ENCODE data around the gene THOC6.

Gene THOC6

GRCh38 chr16:3026609-3027488, 3.0 kb downstream of the THOC6 start:
- ATAC-seq, result no peak
- no peak for TF ChIP-seq ZFP3 (CRISPR knock-in tag; IDR thresholded peaks at IDR 0.05)
- TF ChIP-seq POU6F1 (CRISPR knock-in tag; IDR thresholded peaks at IDR 0.05; ENCODE audit: borderline replicate concordance, low read depth), result no peak

DNA sequence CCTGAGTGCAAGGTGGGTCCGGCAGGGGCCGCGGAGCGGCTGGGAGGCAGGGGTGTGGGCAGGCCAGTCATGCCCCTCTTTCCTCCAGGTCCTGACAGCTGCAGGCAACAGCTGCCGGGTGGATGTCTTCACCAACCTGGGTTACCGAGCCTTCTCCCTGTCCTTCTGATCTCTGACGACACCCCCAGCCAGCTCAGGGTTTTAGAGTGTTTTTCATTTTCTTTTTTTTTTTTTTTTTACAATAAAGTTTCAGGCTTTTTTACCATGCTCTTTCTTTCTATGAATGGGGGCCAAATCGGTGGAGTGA, 3.6 kb downstream of the THOC6 start:
- no peak for ATAC-seq
- TF ChIP-seq ZNF70 (CRISPR knock-in tag; IDR thresholded peaks at IDR 0.05), result no peak
- TF ChIP-seq, protein P1, sequence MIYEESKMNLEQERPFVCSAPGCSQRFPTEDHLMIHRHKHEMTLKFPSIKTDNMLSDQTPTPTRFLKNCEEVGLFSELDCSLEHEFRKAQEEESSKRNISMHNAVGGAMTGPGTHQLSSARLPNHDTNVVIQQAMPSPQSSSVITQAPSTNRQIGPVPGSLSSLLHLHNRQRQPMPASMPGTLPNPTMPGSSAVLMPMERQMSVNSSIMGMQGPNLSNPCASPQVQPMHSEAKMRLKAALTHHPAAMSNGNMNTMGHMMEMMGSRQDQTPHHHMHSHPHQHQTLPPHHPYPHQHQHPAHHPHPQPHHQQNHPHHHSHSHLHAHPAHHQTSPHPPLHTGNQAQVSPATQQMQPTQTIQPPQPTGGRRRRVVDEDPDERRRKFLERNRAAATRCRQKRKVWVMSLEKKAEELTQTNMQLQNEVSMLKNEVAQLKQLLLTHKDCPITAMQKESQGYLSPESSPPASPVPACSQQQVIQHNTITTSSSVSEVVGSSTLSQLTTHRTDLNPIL (CRISPR knock-in tag; IDR thresholded peaks at IDR 0.05; ENCODE audit: low read depth), result no peak
- no peak for TF ChIP-seq ISL1 (CRISPR knock-in tag; IDR thresholded peaks at IDR 0.05)
- no peak for TF ChIP-seq ARNTL (CRISPR knock-in tag; IDR thresholded peaks at IDR 0.05; ENCODE audit: borderline replicate concordance, low read depth)
- TF ChIP-seq OSR1 (CRISPR knock-in tag; IDR thresholded peaks at IDR 0.05), result no peak
- no peak for TF ChIP-seq ZFP3 (CRISPR knock-in tag; IDR thresholded peaks at IDR 0.05)
- no peak for TF ChIP-seq ZNF8 (CRISPR knock-in tag; IDR thresholded peaks at IDR 0.05)
- TF ChIP-seq ESRRG (CRISPR knock-in tag; IDR thresholded peaks at IDR 0.05), result no peak
- no peak for TF ChIP-seq TOX (CRISPR knock-in tag; IDR thresholded peaks at IDR 0.05; ENCODE audit: borderline replicate concordance)
- TF ChIP-seq POU6F1 (CRISPR knock-in tag; IDR thresholded peaks at IDR 0.05; ENCODE audit: borderline replicate concordance, low read depth), result no peak
- TF ChIP-seq, protein P2, sequence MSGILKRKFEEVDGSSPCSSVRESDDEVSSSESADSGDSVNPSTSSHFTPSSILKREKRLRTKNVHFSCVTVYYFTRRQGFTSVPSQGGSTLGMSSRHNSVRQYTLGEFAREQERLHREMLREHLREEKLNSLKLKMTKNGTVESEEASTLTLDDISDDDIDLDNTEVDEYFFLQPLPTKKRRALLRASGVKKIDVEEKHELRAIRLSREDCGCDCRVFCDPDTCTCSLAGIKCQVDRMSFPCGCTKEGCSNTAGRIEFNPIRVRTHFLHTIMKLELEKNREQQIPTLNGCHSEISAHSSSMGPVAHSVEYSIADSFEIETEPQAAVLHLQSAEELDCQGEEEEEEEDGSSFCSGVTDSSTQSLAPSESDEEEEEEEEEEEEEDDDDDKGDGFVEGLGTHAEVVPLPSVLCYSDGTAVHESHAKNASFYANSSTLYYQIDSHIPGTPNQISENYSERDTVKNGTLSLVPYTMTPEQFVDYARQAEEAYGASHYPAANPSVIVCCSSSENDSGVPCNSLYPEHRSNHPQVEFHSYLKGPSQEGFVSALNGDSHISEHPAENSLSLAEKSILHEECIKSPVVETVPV (CRISPR knock-in tag; IDR thresholded peaks at IDR 0.05), result no peak
- no peak for TF ChIP-seq PATZ1 (CRISPR knock-in tag; IDR thresholded peaks at IDR 0.05; ENCODE audit: borderline replicate concordance)
- TF ChIP-seq CSDC2 (CRISPR knock-in tag; IDR thresholded peaks at IDR 0.05), result no peak
- TF ChIP-seq PPARA (CRISPR knock-in tag; IDR thresholded peaks at IDR 0.05; ENCODE audit: borderline replicate concordance), result no peak
- TF ChIP-seq TSHZ2 (CRISPR knock-in tag; IDR thresholded peaks at IDR 0.05), result no peak
- TF ChIP-seq GLIS3 (CRISPR knock-in tag; IDR thresholded peaks at IDR 0.05), result no peak
- TF ChIP-seq ZNF565 (CRISPR knock-in tag; conservative IDR thresholded peaks at IDR 0.05; ENCODE audit: low read depth), result no peak
- TF ChIP-seq ZFP30 (CRISPR knock-in tag; IDR thresholded peaks at IDR 0.05), result no peak
- no peak for TF ChIP-seq SNAI2 (CRISPR knock-in tag; IDR thresholded peaks at IDR 0.05)
